GM12873 (cell line): ENCODE data around the gene DNAJC6.
A peak's percentile ranks its signal among the peaks of the same experiment; 100 is the strongest.

Source experiments
- CTCF ChIP-seq: IDR thresholded peaks from 2 replicates; pipeline ENCODE4 v1.5.1; 2012; ENCODE audit warnings: low read depth, mild to moderate bottlenecking, moderate library complexity, low read length, control low read depth; ENCODE audit not compliant: insufficient read depth; ENCODE audit errors: missing control alignments

Gene DNAJC6

GRCh38 chr1:65425006-65425405 is 115.7 kb downstream of the DNAJC6 start:
- no peak for TF ChIP-seq CTCF

- TF ChIP-seq CTCF: no peak
These were observed 116.4 kb downstream of the DNAJC6 start for GRCh38 chr1:65425697-65426096.

DNA sequence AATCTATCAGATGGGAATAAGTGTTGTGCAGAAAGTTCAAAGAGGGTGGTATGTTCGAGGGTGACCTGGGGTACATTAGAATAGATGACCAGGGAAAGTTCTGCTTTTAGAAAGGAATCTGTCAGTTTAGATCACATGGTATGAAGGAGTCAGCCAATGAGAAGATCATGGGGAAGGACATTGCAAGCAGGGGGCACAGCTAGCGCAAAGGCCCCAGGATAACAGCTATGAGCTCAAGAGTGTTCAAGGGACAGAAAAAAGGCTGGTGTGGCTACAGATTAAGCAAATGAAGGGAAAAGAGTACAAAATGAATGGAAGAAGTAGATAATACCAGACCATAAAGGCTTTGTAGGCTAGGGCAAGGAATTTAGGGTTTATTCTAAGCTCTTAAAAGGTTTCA is 119.7 kb downstream of the DNAJC6 start:
- no peak for TF ChIP-seq CTCF

GRCh38 chr1:65429806-65430205 is 120.5 kb downstream of the DNAJC6 start:
- no peak for TF ChIP-seq CTCF

GRCh38 chr1:65431111-65431705 is 121.9 kb downstream of the DNAJC6 start:
- peak; percentile 55 for TF ChIP-seq CTCF

DNA sequence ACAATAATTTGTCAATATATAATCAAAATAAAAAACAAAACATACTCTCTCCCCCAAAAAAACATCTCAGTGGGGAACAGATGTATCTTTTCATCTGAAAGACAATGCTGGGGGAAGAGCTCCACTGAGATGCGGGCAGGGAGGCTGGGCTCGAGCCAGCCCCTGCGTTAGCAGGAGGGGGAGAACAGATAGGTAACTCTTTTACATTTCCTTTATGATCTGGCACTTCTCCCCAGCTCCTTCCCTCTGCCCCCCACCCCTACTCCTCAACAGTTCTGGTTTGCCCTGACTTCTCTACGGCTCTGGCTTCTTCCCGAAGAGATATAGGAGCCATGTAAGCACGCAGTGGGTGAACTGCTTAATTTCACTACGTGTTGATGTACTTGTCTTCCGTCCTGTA is 123.6 kb downstream of the DNAJC6 start:
- no peak for TF ChIP-seq CTCF

DNA sequence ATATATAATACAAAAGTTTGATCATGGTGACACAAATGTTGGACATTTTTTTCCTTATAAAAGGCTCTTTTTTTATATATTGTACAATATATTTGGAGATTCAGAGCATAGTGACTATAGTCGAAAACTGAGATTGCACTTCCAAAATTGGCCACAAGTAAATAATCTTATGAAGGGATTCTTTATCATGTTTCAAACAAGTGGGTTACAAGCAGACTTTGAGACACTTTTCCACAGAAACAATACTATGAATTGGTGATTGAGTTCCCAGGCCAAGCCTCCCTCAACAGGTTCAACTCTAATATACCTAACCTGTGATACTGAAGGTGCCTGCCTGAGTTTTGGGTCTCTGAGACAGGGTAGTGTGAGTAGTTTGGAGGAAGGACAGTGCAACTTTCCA is 124.9 kb downstream of the DNAJC6 start:
- peak; percentile 15 for TF ChIP-seq CTCF
